ENCODE results near the gene SETD7. TPM values are rescaled to one million over a fixed set of nuclear protein-coding genes. Genes with fewer than 3 reads are reported as not detected.

SETD7 gene
- total RNA-seq, 1 experiment from 2014 or later: 41.6 TPM

DNA sequence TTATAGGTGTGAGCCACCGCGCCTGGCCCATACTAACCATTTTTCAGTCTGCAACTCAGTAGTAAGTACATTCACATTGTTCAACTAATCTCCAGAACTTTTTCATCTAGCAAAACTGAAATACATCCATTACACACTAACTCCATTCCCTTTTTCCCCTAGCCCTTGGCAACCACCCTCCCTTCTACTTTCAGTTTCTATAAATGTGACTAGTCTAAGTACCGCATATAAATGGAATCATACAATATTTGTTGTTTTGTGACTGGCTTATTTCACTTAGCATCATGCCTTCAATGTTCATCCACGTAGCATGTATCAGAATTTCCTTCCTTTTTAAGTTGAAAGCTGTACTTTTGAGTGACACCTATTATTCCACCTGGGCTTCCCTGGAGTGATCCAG is 44.6 kb upstream of the SETD7 start (continued):
- no peak for TF ChIP-seq FOSL1 (IDR thresholded peaks at IDR 0.05; ENCODE audit: low read depth)

DNA sequence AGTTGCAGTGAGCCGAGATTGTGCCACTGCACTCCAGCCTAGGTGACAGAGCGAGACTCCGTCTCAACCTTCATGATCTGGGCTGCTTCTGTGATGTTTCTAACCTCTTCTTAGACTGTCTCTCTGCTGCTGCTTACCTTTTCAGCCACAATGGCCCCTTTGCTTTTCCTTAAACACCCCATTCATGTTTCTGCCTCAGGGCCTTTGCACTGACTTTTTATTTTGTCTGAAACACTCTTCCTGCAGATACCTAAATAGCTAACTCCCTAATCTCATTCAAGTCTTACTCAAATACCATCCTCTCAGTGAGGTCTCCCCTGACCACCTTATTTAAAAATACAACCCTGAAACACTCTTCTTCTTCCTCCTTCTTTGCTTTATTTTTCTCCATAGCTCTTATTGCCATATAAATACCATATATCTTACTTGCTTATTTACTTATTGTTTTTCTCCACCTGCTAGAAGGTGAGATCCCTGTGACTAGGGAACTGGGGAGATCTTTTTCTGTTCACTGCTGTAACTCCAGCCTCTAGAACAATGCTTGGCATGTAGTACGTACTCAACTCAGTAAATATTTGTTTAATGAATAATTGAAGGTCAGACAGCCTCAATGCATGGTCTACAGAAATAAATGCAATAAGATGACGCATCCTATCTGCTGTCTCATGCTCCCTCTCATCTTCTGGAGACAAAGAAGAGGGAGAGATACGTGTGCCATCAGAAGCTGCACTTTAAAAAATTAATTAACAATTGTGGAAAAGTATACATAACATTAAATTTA is 43.8 kb upstream of the SETD7 start:
- H3K27ac ChIP-seq (ENCODE audit: low read depth, low read length): no peak overlapping the region
- no peak for ATAC-seq
- intact Hi-C loops (cut with micrococcal nuclease): no loop called here

More for the DNA sequence above, 43.8 kb upstream of the SETD7 start:
- ChIA-PET POLR2A (no interaction called here), CTCF (no interaction called here), RAD21 (ENCODE audit: low non-redundant PET in 1 of 2, low total read pairs in 2 of 2, uncharacterized antibody in 2 of 2, unreplicated experiment in 2 of 2) (no interaction called here)
- H3K79me2 ChIP-seq (ENCODE audit: insufficient read depth, low read length): no peaks in the 10 kb centered on the region
- no TSS peak for BruUV-seq (replicated peaks)
- H3K27me3 ChIP-seq (ENCODE audit: insufficient read depth, low read length): no peaks in the 10 kb centered on the region
- no peaks in the 10 kb centered on the region for H3K9me2 ChIP-seq (ENCODE audit: insufficient read depth)
- TF ChIP-seq ZFX (IDR thresholded peaks at IDR 0.05) (no peak), CEBPB (IDR thresholded peaks at IDR 0.05; ENCODE audit: low read depth) (no peak), EGR1 (IDR thresholded peaks at IDR 0.05; ENCODE audit: low read depth) (no peak), TCF7L2 (IDR thresholded peaks at IDR 0.05; ENCODE audit: borderline replicate concordance, extremely low read depth, insufficient read depth, insufficient read length) (no peak), YY1 (IDR thresholded peaks at IDR 0.05; ENCODE audit: extremely low read depth, insufficient replicate concordance, low read depth, low read length) (no peak), RAD21 (IDR thresholded peaks at IDR 0.05; ENCODE audit: low read depth) (no peak), ZNF274 (IDR thresholded peaks at IDR 0.05; ENCODE audit: low read depth, low read length) (no peak), ELF1 (IDR thresholded peaks at IDR 0.05; ENCODE audit: borderline replicate concordance, low read depth) (no peak), EZH2phosphoT487 (IDR thresholded peaks at IDR 0.05; ENCODE audit: borderline replicate concordance) (no peak), SRF (IDR thresholded peaks at IDR 0.05; ENCODE audit: low read depth) (no peak), POLR2A (IDR thresholded peaks at IDR 0.05; ENCODE audit: borderline replicate concordance, extremely low read depth, insufficient read depth, insufficient read length) (no peak), JUND (IDR thresholded peaks at IDR 0.05) (no peak)
- TF ChIP-seq, protein P1, sequence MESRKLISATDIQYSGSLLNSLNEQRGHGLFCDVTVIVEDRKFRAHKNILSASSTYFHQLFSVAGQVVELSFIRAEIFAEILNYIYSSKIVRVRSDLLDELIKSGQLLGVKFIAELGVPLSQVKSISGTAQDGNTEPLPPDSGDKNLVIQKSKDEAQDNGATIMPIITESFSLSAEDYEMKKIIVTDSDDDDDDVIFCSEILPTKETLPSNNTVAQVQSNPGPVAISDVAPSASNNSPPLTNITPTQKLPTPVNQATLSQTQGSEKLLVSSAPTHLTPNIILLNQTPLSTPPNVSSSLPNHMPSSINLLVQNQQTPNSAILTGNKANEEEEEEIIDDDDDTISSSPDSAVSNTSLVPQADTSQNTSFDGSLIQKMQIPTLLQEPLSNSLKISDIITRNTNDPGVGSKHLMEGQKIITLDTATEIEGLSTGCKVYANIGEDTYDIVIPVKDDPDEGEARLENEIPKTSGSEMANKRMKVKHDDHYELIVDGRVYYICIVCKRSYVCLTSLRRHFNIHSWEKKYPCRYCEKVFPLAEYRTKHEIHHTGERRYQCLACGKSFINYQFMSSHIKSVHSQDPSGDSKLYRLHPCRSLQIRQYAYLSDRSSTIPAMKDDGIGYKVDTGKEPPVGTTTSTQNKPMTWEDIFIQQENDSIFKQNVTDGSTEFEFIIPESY (IDR thresholded peaks at IDR 0.05; ENCODE audit: extremely low read depth, insufficient replicate concordance, low read length): no peak
- TF ChIP-seq, protein P2, sequence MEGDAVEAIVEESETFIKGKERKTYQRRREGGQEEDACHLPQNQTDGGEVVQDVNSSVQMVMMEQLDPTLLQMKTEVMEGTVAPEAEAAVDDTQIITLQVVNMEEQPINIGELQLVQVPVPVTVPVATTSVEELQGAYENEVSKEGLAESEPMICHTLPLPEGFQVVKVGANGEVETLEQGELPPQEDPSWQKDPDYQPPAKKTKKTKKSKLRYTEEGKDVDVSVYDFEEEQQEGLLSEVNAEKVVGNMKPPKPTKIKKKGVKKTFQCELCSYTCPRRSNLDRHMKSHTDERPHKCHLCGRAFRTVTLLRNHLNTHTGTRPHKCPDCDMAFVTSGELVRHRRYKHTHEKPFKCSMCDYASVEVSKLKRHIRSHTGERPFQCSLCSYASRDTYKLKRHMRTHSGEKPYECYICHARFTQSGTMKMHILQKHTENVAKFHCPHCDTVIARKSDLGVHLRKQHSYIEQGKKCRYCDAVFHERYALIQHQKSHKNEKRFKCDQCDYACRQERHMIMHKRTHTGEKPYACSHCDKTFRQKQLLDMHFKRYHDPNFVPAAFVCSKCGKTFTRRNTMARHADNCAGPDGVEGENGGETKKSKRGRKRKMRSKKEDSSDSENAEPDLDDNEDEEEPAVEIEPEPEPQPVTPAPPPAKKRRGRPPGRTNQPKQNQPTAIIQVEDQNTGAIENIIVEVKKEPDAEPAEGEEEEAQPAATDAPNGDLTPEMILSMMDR (IDR thresholded peaks at IDR 0.05 in 2 of 3, conservative IDR thresholded peaks at IDR 0.05 in 1 of 3; ENCODE audit: borderline replicate concordance in 1 of 3, insufficient read depth in 1 of 3, low read depth in 2 of 3, low read length in 2 of 3): no peak
- H4K20me1 ChIP-seq (ENCODE audit: insufficient read depth): no peaks in the 10 kb centered on the region
- H2AFZ ChIP-seq (ENCODE audit: low read depth, low read length, poor library complexity, severe bottlenecking): no peak overlapping the region
- no peaks in the 10 kb centered on the region for H3K36me3 ChIP-seq (ENCODE audit: control insufficient read depth in 1 of 2, insufficient read depth in 2 of 2, low read length in 2 of 2)
- H3K4me3 ChIP-seq (replicated peaks in 1 of 2; ENCODE audit: low read depth in 1 of 2, low read length in 2 of 2): no peak overlapping the region
- no peak for DNase-seq (ENCODE audit: low read depth, low spot score)
- H3K9ac ChIP-seq (ENCODE audit: low read length): no peak overlapping the region
- no peaks in the 10 kb centered on the region for H3K9me3 ChIP-seq (ENCODE audit: control insufficient read depth in 1 of 2, insufficient read depth in 1 of 2, low read depth in 1 of 2, low read length in 2 of 2)
- H3K4me1 ChIP-seq (ENCODE audit: control insufficient read depth in 1 of 2, insufficient read depth in 2 of 2, low read length in 2 of 2): peaks cover 0 to 10% of the 10 kb centered on the region in 2 experiments; a peak in 1 of 4 replicates
- no peak overlapping the region for H3K4me2 ChIP-seq (ENCODE audit: low read length)

Data from HCT116 (cell line).